Liver (tissue), 9 donors: ENCODE data around the gene ANKRD13A. TPM values are rescaled to one million over a fixed set of nuclear protein-coding genes. Genes with fewer than 3 reads are reported as not detected.
A peak's percentile ranks its signal among the peaks of the same experiment; 100 is the strongest.

Source experiments
- DNase-seq: peaks from one replicate; pipeline ENCODE4 v3.0.0-alpha.2; 2017; ENCODE audit warnings: low spot score
- H3K27ac ChIP-seq, 2 donors: one replicate each; pipeline ENCODE4 v1.7.0; 2013; ENCODE audit warnings: inconsistent platforms in 2 of 2, low read length in 2 of 2, control low read depth in 1 of 2, low read depth in 1 of 2, mild to moderate bottlenecking in 1 of 2
- H3K27me3 ChIP-seq, 4 donors: one replicate each; pipeline versions ENCODE4 v1.6.1 to v1.7.0; 2013; ENCODE audit warnings: low read length in 3 of 4, inconsistent platforms in 1 of 4, mild to moderate bottlenecking in 1 of 4, moderate library complexity in 1 of 4; ENCODE audit not compliant: control insufficient read depth in 4 of 4, insufficient read depth in 4 of 4
- H3K36me3 ChIP-seq, 4 donors: one replicate each; pipeline versions ENCODE4 v1.6.1 to v1.7.0; 2013; ENCODE audit warnings: low read length in 3 of 4, mild to moderate bottlenecking in 3 of 4, low read depth in 1 of 4, moderate library complexity in 1 of 4; ENCODE audit not compliant: control insufficient read depth in 4 of 4, insufficient read depth in 3 of 4
- H3K4me1 ChIP-seq, 4 donors: one replicate each; pipeline versions ENCODE4 v1.6.1 to v1.7.0; 2013; ENCODE audit warnings: low read length in 3 of 4, mild to moderate bottlenecking in 3 of 4, moderate library complexity in 1 of 4; ENCODE audit not compliant: control insufficient read depth in 4 of 4, insufficient read depth in 4 of 4
- H3K4me3 ChIP-seq, 3 donors: one replicate each; pipeline versions ENCODE4 v1.6.1 to v1.7.0; 2013; ENCODE audit warnings: low read length in 3 of 3, control low read depth in 1 of 3, low read depth in 1 of 3, mild to moderate bottlenecking in 1 of 3
- H3K9ac ChIP-seq, 2 donors: one replicate each; pipeline ENCODE4 v1.7.0; 2013; ENCODE audit warnings: low read length in 2 of 2, mild to moderate bottlenecking in 2 of 2, moderate library complexity in 2 of 2, control low read depth in 1 of 2, low read depth in 1 of 2
- H3K9me3 ChIP-seq, 4 donors: one replicate each; pipeline versions ENCODE4 v1.6.1 to v1.7.0; 2013; ENCODE audit warnings: low read length in 3 of 4; ENCODE audit not compliant: control insufficient read depth in 4 of 4
- ATF3 ChIP-seq: IDR thresholded peaks from 2 replicates; pipeline ENCODE4 v1.6.1; 2016; ENCODE audit warnings: antibody characterized with exemption
- CTCF ChIP-seq: fragments of 150-350 bp; IDR thresholded peaks from 2 replicates; pipeline ENCODE4 v1.5.1; 2017; ENCODE audit warnings: improper control_type of control experiment, low read depth, low read length; ENCODE audit not compliant: missing input control
- EGR1 ChIP-seq, 2 donors: IDR thresholded peaks; 2 replicates each; pipeline ENCODE4 v1.6.1; 2016 to 2018; ENCODE audit warnings: antibody characterized with exemption in 2 of 2, low read depth in 2 of 2
- FOXA1 ChIP-seq: IDR thresholded peaks from 2 replicates; pipeline ENCODE4 v1.6.1; 2016; ENCODE audit warnings: antibody characterized with exemption
- FOXA2 ChIP-seq: IDR thresholded peaks from 2 replicates; pipeline ENCODE4 v1.6.1; 2016; ENCODE audit warnings: antibody characterized with exemption
- GABPA ChIP-seq, 2 donors: IDR thresholded peaks in 1 of 2; conservative IDR thresholded peaks in 1 of 2; 2 replicates each; pipeline ENCODE4 v1.6.1; 2016; ENCODE audit warnings: antibody characterized with exemption in 2 of 2, mild to moderate bottlenecking in 1 of 2, moderate library complexity in 1 of 2
- HNF4A ChIP-seq, 2 donors: conservative IDR thresholded peaks; 2 replicates each; pipeline ENCODE4 v1.6.1; 2016; ENCODE audit warnings: antibody characterized with exemption in 2 of 2, mild to moderate bottlenecking in 2 of 2
- HNF4G ChIP-seq: IDR thresholded peaks from 2 replicates; pipeline ENCODE4 v1.6.1; 2016; ENCODE audit warnings: antibody characterized with exemption
- JUND ChIP-seq, 2 donors: IDR thresholded peaks; 2 replicates each; pipeline ENCODE4 v1.6.1; 2016; ENCODE audit warnings: antibody characterized with exemption in 2 of 2
- NR2F2 ChIP-seq: IDR thresholded peaks from 2 replicates; pipeline ENCODE4 v1.6.1; 2016; ENCODE audit warnings: antibody characterized with exemption
- RAD21 ChIP-seq, 2 donors: IDR thresholded peaks; 2 replicates each; pipeline ENCODE4 v1.6.1; 2016; ENCODE audit warnings: antibody characterized with exemption in 2 of 2, mild to moderate bottlenecking in 2 of 2
- REST ChIP-seq: IDR thresholded peaks from 2 replicates; pipeline ENCODE4 v1.6.1; 2016; ENCODE audit warnings: antibody characterized with exemption, mild to moderate bottlenecking
- RXRA ChIP-seq, 2 donors: IDR thresholded peaks; 2 replicates each; pipeline ENCODE4 v1.6.1; 2017 to 2018; ENCODE audit warnings: antibody characterized with exemption in 2 of 2, mild to moderate bottlenecking in 1 of 2
- SP1 ChIP-seq: IDR thresholded peaks from 2 replicates; pipeline ENCODE4 v1.6.1; 2018; ENCODE audit warnings: antibody characterized with exemption, mild to moderate bottlenecking
- TAF1 ChIP-seq: conservative IDR thresholded peaks from 2 replicates; pipeline ENCODE4 v1.6.1; 2016; ENCODE audit warnings: antibody characterized with exemption, mild to moderate bottlenecking
- YY1 ChIP-seq: IDR thresholded peaks from 2 replicates; pipeline ENCODE4 v1.6.1; 2016; ENCODE audit warnings: antibody characterized with exemption, mild to moderate bottlenecking
- WGBS: extraction: QIAGEN DNeasy Blood & Tissue Kit; methylation state at CpG from one replicate; pipeline ENCODE4 v1.1.7; 2013; 5-methylcytosine and 5-hydroxymethylcytosine counted together
- polyA plus RNA-seq, 2 donors: library from polyadenylated mRNA; stranded (reverse) in 1 of 2; unstranded in 1 of 2; fragments of 200-250 nt in 1 of 2; fragments of >200 nt in 1 of 2; fragmentation: Nextera tagmentation in 1 of 2; extraction: Ambion mirVana in 1 of 2; gene quantifications; one replicate each; pipeline versions ENCODE4 v1.2.1 to v1.2.3, GENCODE V29; 2013 to 2015
- total RNA-seq, 2 donors: library from RNA; depleted of rRNA; stranded (reverse); fragments of >200 nt; gene quantifications; one replicate each; pipeline ENCODE4 v1.2.3, GENCODE V29; 2014
- TF ChIP-seq, protein P1 (sequence below): IDR thresholded peaks from 2 replicates; pipeline ENCODE4 v1.6.1; 2016; ENCODE audit warnings: antibody characterized with exemption
- TF ChIP-seq, protein P2 (sequence below): IDR thresholded peaks from 2 replicates; pipeline ENCODE4 v1.6.1; 2016; ENCODE audit warnings: antibody characterized with exemption
- donor health status: healthy.
- donor health status: healthy.
- donor health status: healthy.
- donor health status: healthy.
- donor health status: healthy.

Gene ANKRD13A
- total and polyA plus RNA-seq, 4 donors, result 7.0 to 40.5 (median 18.8) TPM

- peaks cover 0 to 15% (median 5%) of the 10 kb centered on the region in 4 donors for H3K4me1 ChIP-seq
- TF ChIP-seq JUND (IDR thresholded peaks at IDR 0.05) (no peak), FOXA1 (no peak)
- H3K9me3 ChIP-seq, result no peaks in the 10 kb centered on the region
- no peak overlapping the region for H3K4me3 ChIP-seq
- no peak overlapping the region for H3K9ac ChIP-seq
- H3K27ac ChIP-seq, result peak overlapping the region; percentile 54 to 91
- peaks cover 5 to 25% (median 14%) of the 10 kb centered on the region in 4 donors for H3K36me3 ChIP-seq
- 97% methylated on average over 8 of the region's 8 CpGs for WGBS
- DNase-seq, result no peak
- H3K27me3 ChIP-seq, result no peaks in the 10 kb centered on the region
These were observed 30.4 kb upstream of the ANKRD13A start for GRCh38 chr12:109968801-109969200.

GRCh38 chr12:109972821-109973220 lies 26.4 kb upstream of the ANKRD13A start:
- TF ChIP-seq HNF4A (conservative IDR thresholded peaks at IDR 0.05), result no peak
- TF ChIP-seq, protein P1, sequence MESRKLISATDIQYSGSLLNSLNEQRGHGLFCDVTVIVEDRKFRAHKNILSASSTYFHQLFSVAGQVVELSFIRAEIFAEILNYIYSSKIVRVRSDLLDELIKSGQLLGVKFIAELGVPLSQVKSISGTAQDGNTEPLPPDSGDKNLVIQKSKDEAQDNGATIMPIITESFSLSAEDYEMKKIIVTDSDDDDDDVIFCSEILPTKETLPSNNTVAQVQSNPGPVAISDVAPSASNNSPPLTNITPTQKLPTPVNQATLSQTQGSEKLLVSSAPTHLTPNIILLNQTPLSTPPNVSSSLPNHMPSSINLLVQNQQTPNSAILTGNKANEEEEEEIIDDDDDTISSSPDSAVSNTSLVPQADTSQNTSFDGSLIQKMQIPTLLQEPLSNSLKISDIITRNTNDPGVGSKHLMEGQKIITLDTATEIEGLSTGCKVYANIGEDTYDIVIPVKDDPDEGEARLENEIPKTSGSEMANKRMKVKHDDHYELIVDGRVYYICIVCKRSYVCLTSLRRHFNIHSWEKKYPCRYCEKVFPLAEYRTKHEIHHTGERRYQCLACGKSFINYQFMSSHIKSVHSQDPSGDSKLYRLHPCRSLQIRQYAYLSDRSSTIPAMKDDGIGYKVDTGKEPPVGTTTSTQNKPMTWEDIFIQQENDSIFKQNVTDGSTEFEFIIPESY, result no peak
- no peak for TF ChIP-seq REST
- no peak for TF ChIP-seq SP1
- no peak for TF ChIP-seq TAF1
- no peak for TF ChIP-seq HNF4G
- TF ChIP-seq RAD21 (IDR thresholded peaks at IDR 0.05), result no peak
- TF ChIP-seq GABPA (IDR thresholded peaks at IDR 0.05 in 1 of 2, conservative IDR thresholded peaks at IDR 0.05 in 1 of 2), result no peak
- no peak for TF ChIP-seq EGR1 (IDR thresholded peaks at IDR 0.05; ENCODE audit: low read depth in 2 of 2)
- TF ChIP-seq JUND (IDR thresholded peaks at IDR 0.05), result no peak
- no peak for TF ChIP-seq ATF3
- TF ChIP-seq FOXA2, result no peak
- TF ChIP-seq FOXA1, result no peak
- TF ChIP-seq CTCF, result no peak
- TF ChIP-seq, protein P2, sequence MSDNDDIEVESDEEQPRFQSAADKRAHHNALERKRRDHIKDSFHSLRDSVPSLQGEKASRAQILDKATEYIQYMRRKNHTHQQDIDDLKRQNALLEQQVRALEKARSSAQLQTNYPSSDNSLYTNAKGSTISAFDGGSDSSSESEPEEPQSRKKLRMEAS, result no peak
- TF ChIP-seq NR2F2, result no peak
- TF ChIP-seq YY1, result no peak
- no peak for TF ChIP-seq RXRA (IDR thresholded peaks at IDR 0.05)
- Histone ChIP-seq H3K27ac (no peak overlapping the region), H3K4me3 (no peak overlapping the region), H3K36me3 (peaks cover 1 to 13% (median 11%) of the 10 kb centered on the region in 4 donors), H3K27me3 (no peaks in the 10 kb centered on the region), H3K9ac (no peak overlapping the region), H3K4me1 (peaks cover 0 to 10% (median under 1%) of the 10 kb centered on the region in 4 donors), H3K9me3 (no peaks in the 10 kb centered on the region)
- no peak for DNase-seq
- WGBS, result 97% methylated on average over 4 of the region's 4 CpGs
